ENCODE results near the gene UBTD2.

Gene UBTD2

GRCh38 chr5:172319708-172320441 lies 36.3 kb upstream of the UBTD2 start:
- no peaks in the 10 kb centered on the region for H3K27me3 ChIP-seq
- no peak for TF ChIP-seq CTCF (IDR thresholded peaks at IDR 0.05)
- H3K9me3 ChIP-seq, result no peaks in the 10 kb centered on the region
- H3K36me3 ChIP-seq, result no peaks in the 10 kb centered on the region
- H3K4me3 ChIP-seq (ENCODE audit: low read depth in 1 of 2, low read length in 1 of 2), result no peak overlapping the region
- no peak overlapping the region for H3K27ac ChIP-seq
- no peaks in the 10 kb centered on the region for H3K4me1 ChIP-seq (ENCODE audit: control insufficient read depth in 1 of 2, insufficient read depth in 1 of 2, low read depth in 1 of 2, low read length in 1 of 2)

- Histone ChIP-seq H3K27me3 (no peaks in the 10 kb centered on the region), H3K4me3 (ENCODE audit: low read depth in 1 of 2, low read length in 1 of 2) (no peak overlapping the region), H3K4me1 (ENCODE audit: control insufficient read depth in 1 of 2, insufficient read depth in 1 of 2, low read depth in 1 of 2, low read length in 1 of 2) (no peaks in the 10 kb centered on the region), H3K9me3 (no peaks in the 10 kb centered on the region), H3K36me3 (no peaks in the 10 kb centered on the region), H3K27ac (no peak overlapping the region)
- TF ChIP-seq CTCF (IDR thresholded peaks at IDR 0.05), result no peak
Measured at GRCh38 chr5:172315587-172316493, 32.3 kb upstream of the UBTD2 start.

- no peak overlapping the region for H3K4me3 ChIP-seq (ENCODE audit: low read depth in 1 of 2, low read length in 1 of 2)
- no peak overlapping the region for H3K27ac ChIP-seq
- H3K9me3 ChIP-seq, result no peaks in the 10 kb centered on the region
- no peaks in the 10 kb centered on the region for H3K27me3 ChIP-seq
- TF ChIP-seq CTCF (IDR thresholded peaks at IDR 0.05), result no peak
- H3K4me1 ChIP-seq (ENCODE audit: control insufficient read depth in 1 of 2, insufficient read depth in 1 of 2, low read depth in 1 of 2, low read length in 1 of 2), result no peaks in the 10 kb centered on the region
- H3K36me3 ChIP-seq, result no peaks in the 10 kb centered on the region
Measured at GRCh38 chr5:172313915-172314314, 30.4 kb upstream of the UBTD2 start.

GRCh38 chr5:172312286-172312685 lies 28.7 kb upstream of the UBTD2 start:
- Histone ChIP-seq H3K9me3 (no peaks in the 10 kb centered on the region), H3K36me3 (no peaks in the 10 kb centered on the region), H3K27ac (no peak overlapping the region), H3K4me1 (ENCODE audit: control insufficient read depth in 1 of 2, insufficient read depth in 1 of 2, low read depth in 1 of 2, low read length in 1 of 2) (no peaks in the 10 kb centered on the region), H3K27me3 (no peaks in the 10 kb centered on the region), H3K4me3 (ENCODE audit: low read depth in 1 of 2, low read length in 1 of 2) (no peak overlapping the region)
- no peak for TF ChIP-seq CTCF (IDR thresholded peaks at IDR 0.05)

GRCh38 chr5:172311605-172312004 lies 28.0 kb upstream of the UBTD2 start:
- H3K36me3 ChIP-seq, result no peaks in the 10 kb centered on the region
- no peaks in the 10 kb centered on the region for H3K4me1 ChIP-seq (ENCODE audit: control insufficient read depth in 1 of 2, insufficient read depth in 1 of 2, low read depth in 1 of 2, low read length in 1 of 2)
- no peaks in the 10 kb centered on the region for H3K27me3 ChIP-seq
- H3K4me3 ChIP-seq (ENCODE audit: low read depth in 1 of 2, low read length in 1 of 2), result no peak overlapping the region
- H3K27ac ChIP-seq, result no peak overlapping the region
- H3K9me3 ChIP-seq, result no peaks in the 10 kb centered on the region
- no peak for TF ChIP-seq CTCF (IDR thresholded peaks at IDR 0.05)
